ENCODE results near the gene HOXD13.

HOXD13 gene

GRCh38 chr2:176136374-176137251 is 44.1 kb downstream of the HOXD13 start:
- no peak for DNase-seq

GRCh38 chr2:176137252-176137580 is 44.7 kb downstream of the HOXD13 start:
- no peak for DNase-seq

DNA sequence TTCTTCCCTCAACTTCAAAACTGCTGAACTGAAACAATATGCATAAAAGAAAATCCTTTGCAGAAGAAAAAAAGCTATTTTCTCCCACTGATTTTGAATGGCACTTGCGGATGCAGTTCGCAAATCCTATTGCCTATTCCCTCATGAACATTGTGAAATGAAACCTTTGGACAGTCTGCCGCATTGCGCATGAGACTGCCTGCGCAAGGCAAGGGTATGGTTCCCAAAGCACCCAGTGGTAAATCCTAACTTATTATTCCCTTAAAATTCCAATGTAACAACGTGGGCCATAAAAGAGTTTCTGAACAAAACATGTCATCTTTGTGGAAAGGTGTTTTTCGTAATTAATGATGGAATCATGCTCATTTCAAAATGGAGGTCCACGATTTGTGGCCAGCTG is 45.4 kb downstream of the HOXD13 start:
- DNase-seq: no peak

- DNase-seq: no peak
These were observed 46.0 kb downstream of the HOXD13 start for GRCh38 chr2:176138526-176138922.

DNA sequence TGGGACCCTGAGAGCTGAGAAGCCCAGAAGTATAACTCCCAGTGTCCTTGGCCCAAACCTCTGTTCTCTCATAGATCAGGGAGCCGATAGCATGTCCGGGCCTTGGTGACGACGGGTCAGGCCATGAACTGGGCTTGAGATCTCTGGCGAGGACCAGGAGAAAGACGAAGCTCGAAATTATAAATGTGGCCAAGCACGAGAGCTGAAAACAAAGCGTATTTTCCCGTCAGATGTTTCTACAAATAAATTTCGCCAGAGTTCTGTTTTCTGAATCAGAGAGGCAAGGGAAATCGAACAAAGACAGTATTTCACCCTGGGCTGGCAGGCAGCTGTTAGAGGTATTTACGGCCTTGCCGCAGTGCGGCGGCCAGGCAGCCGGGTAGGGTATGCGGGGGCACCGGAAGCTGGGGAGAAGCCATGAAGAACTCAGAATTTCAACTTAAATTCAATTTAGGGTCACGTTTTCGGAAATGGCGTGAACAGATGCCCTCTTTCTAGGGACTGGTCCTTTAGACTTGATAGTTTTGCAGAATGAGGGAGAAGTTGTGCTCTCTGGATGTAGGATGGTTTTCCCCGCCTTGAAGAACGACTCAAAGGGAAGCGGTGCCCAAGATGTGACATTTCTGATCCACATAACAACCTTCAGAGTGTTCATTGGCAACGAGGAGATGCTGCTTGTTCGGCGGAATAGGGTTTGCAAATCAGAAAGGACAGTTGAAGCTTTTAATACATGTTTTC is 46.6 kb downstream of the HOXD13 start:
- DNase-seq: no peak

- no peak for DNase-seq
These were observed 47.4 kb downstream of the HOXD13 start for GRCh38 chr2:176139661-176140512.

DNA sequence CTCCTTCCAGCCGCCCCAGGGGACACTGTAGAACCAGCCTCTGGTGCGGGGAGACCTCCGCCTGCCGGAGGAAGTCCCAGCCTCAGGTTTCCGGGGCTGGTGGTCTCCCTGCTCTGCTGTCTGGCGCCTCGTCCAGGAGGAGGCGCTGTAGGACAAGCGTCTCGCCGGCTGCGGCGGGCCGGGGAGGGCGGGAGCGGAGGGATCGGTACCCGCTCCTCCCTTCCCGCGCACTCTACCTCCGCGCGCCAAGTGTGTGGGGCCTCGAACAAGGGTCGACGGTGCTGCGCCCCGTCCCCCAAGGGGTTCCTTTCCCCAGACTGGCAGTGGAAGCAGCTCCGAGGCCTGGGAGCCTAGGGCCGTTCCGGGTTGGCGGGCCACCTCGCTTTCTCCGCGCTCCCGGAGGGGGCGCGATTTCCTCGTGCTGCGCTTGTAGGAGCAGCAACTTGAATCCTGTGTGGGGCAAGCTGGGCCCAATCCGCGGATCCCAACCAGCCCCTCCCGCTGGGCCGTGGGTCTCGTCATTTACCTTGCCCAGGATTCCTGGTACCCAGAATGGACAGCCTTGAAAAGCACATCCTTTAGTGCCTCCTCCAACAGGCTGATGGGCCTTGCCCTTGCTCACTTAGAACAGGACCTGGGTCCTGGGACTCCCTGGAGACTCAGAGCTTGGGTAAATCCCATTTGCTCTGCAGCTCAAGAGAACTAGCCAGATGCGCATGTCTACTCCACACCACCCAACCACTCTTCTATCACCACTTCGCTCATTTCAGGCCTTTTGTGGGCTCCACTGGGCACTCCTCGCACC is 48.2 kb downstream of the HOXD13 start:
- DNase-seq: peak; percentile 89

- peak; percentile 43 for DNase-seq
These were observed 49.8 kb downstream of the HOXD13 start for GRCh38 chr2:176142281-176142680.
